ENCODE data around the gene SMIM35.

Gene SMIM35

DNA sequence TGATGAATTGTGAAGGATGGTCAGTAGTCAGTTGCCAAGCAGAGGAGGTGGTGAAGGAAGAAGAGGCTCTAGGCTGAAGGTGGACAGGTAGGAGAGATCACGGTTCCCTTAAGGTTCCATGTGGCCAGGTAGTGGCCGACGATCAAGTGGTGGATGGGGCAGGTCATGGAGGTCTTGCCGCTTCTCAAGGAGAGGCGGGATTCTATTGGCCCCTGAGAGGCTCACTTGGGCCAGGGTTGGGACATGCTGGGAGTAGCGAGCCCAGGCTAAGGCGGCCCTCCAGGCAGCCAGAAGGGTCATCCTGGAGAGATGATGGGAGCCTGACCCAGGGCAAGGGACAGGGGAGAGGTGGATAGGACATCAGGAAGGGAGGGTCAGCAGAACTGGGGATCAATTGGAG is 30.8 kb downstream of the SMIM35 start:
- DNase-seq, result peak; percentile 11

DNA sequence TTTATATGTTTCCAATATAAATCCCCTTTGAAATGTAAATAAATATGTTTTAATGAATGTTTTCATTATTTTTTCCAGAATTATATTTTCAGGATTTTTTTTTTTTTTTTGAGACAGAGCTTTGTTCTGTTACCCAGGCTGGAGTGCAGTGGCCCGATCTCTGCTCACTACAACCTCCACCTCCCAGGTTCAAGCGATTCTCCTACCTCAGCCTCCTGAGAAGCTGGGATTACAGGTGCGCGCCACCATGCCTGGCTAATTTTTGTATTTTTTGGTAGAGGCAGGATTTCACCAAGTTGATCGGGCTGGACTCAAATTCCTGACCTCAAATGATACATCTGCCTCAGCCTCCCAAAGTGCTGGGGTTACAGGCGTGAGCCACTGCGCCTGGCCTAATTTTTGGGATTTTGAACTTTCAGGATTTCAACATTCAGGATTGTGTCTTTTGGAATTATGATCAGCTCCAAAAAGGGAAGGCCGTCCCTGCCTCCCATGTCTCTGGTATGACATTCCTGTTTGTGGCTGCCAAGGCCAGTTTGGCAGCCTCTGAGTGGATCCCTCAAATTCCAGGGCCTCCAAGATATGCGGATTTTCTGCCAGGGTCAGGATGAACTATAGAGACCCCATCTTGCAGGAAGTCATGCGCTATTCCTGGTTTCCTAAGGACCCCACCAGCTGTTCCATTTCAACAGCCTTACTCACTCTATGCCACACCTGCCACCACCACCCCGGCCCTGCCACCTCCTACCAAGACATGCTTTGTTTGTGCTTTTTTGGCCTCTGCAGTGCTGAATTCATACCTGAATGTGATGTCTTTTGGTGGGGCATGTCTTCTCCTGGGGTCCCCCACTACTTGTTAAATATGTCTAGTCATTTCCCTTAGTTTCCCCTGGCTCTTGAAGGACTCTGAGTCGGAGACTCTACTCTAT is 31.8 kb downstream of the SMIM35 start:
- DNase-seq, result peak; percentile 24

- peak; percentile 47 for DNase-seq
Observed at GRCh38 chr11:118052581-118053206, 34.1 kb downstream of the SMIM35 start.

- DNase-seq, result peak; percentile 47
Observed at GRCh38 chr11:118051611-118052461, 34.9 kb downstream of the SMIM35 start.

GRCh38 chr11:118051136-118051610 is 35.6 kb downstream of the SMIM35 start:
- DNase-seq, result peak; percentile 68

DNA sequence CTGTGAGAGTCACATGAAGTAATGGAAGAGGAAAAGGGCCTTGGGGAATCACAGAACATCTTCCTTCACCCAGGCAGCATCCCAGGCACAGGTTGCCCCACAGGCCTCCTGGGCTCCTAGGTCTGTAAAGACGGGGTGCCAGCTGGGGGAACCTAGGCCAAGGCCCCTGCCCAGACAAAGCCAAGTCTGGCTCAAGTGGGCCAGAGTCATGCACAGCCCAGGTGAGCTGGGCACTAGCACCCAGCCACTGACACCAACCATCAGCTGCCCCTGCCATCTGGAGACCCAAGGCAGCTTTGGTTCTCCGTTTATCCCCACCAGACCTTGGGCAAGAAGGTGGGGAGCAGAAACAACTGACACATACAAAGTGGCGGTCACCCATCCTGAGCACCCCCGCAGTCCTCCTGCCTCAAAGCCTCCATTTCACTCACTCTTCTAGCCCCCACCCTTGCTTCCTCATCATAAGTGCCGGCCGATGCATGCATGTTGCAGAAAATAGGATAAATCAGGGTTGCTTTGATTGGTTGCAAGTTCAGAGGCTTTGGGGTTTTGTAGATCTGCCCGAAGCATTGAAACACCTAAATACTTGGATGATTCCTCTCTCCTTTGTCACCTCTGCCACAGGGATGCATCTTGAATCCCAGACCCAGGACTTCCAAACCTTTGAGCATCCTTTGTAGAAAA is 36.4 kb downstream of the SMIM35 start:
- no peak for DNase-seq

- DNase-seq, result no peak
Observed at GRCh38 chr11:118049771-118050170, 37.0 kb downstream of the SMIM35 start.

DNA sequence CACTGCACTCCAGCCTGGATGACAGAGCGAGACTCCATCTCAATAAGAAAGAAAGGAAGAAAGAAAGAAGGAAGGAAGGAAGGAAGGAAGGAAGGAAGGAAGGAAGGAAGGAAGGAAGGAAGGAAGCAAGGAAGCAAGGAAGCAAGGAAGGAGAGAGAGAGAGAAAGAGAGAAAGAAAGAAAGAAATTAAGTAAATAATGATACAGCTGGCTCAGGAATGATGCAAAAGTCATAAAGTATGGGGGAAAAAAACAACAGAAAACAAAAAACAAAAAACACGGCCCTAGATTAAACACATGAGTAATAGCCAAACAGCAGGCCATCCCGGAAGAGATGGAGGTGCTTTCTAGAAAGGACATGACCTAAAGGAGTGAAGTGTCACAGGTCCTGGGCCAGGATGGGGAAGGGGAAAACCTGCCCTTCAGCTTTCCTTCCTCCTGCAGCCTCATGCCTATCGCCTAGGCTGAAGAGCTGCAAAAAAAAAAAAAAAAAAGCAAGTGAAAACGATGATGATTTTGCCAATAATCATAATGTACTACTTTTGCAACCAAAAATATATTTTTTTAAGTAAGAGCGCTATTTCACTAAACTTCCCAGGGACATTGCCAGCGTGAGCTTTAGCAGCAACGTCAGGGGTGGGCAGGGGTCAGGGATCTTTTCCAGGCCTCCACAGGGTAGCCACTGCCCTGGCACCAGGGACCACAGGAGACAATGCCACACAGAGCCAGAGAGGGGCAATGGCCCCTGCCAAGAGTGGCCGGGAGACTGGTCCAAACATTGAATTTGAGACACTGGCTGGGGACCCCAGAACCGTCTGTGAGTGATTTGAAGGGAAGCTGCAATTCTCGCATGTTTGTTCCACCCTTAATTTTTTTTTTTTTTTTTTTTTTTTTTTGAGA is 38.0 kb downstream of the SMIM35 start:
- DNase-seq, result no peak

GRCh38 chr11:118047749-118048148 is 39.0 kb downstream of the SMIM35 start:
- no peak for DNase-seq

GRCh38 chr11:118046964-118047700 is 39.6 kb downstream of the SMIM35 start:
- DNase-seq, result peak; percentile 68

DNA sequence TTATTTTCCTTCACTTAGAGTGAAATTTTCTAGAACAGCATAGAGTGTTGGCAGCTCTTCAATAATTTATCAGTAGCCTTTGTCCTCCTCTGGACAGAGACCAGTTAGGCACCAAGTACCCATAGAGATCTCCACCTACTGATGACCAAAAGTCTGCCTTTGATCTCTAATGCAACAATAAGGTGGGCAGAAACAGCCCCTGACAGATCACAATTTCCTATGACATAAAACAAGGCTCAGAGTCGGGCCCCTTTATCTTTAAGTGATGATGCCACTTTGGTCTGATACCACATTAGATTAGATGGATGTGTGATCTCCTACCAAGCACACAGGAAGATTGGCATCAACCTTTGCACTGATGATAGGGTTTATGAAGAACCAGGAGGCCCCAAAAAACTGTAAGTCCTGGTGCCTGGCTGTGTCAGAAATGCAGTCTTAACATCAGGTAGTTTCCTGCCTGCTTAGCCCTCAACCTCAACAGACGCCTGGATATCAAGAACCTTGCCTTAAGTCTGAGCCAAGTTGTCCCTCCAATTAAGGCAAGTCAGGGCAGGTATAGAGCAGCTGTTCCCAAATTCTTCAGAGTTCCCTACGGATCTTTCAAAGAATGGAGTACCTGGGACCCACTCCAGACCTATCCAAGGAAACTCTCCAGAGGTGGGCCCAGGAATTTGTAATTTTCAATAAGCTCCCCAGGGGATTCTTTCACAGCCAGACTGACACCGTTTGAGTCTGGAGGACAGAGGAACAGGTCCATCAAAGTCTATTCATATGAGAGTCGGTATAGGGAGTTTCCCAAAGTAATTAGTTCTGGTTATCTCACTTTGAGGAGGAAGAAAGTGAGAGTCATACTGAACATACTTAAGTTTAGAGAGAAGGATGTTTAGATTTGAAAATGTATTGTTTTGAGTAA is 40.5 kb downstream of the SMIM35 start:
- peak; percentile 58 for DNase-seq

- DNase-seq, result peak; percentile 29
Observed at GRCh38 chr11:118045191-118045590, 41.6 kb downstream of the SMIM35 start.

DNA sequence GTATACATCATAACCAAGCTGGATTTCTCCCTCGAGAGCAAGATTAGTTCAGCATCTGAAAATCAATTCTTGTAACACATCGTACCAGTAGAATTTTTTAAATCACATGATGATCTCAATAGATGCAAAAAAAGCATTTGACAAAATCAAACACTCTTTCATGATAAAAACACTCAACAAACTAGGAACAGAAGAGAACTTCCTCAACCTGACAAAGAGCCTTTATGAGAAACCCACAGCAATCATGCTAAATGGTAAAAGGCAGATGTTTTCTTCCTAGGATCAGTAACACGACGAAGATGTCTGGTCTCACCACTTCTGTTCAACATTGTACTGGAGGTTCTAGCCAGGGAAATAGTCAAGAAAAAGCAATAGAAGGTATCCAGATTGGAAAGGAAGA is 44.0 kb downstream of the SMIM35 start:
- DNase-seq, result no peak

GRCh38 chr11:118042141-118042540 is 44.6 kb downstream of the SMIM35 start:
- no peak for DNase-seq

GRCh38 chr11:118033443-118033842 is 53.3 kb downstream of the SMIM35 start:
- DNase-seq, result peak; percentile 39

GRCh38 chr11:118028626-118029025 is 58.1 kb downstream of the SMIM35 start:
- no peak for DNase-seq

- DNase-seq, result no peak
Observed at GRCh38 chr11:118027694-118028093, 59.1 kb downstream of the SMIM35 start.

DNA sequence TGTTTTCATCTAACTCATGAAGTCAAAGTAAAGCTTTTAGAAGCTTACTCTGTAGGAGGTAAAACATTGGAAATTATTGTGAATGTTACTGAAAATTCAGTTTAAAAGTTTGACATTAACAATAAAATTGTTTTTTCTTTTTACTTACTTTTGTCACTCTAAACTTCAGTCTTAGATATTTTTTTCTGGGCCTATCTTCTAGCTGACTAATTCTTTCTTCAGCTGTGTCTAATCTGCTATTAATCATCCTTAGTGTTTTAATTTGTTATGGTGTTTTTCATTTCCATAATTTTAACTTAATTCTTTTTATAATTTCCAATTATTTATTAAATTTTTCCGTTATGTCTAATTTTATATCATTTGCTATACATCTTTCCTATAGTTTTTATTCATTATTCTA is 65.6 kb downstream of the SMIM35 start:
- DNase-seq, result no peak

GRCh38 chr11:118018401-118018800 is 68.4 kb downstream of the SMIM35 start:
- no peak for DNase-seq
